Smooth muscle cell (in vitro differentiated cells): Measurements from ENCODE around the gene MRPL23. TPM values are rescaled to one million over a fixed set of nuclear protein-coding genes. Genes with fewer than 3 reads are reported as not detected.

Experiments
- DNase-seq: peaks from one replicate; lab custom pipeline; 2025; ENCODE audit not compliant: unreplicated experiment; lab: John Stamatoyannopoulos, UW
- H2AFZ ChIP-seq: fragments of 200-600 bp; sonication (generic); 2 replicates; pipeline ENCODE4 v1.6.0; 2016; ENCODE audit warnings: antibody characterized with exemption, low read depth, mild to moderate bottlenecking
- H3F3A ChIP-seq: fragments of 200-600 bp; sonication (generic); 2 replicates; pipeline ENCODE4 v1.6.0; 2017; ENCODE audit warnings: antibody characterized with exemption, low read depth
- H3K27ac ChIP-seq: fragments of 200-600 bp; sonication (generic); 2 replicates; pipeline ENCODE4 v1.5.1; 2016; ENCODE audit warnings: low read depth, mild to moderate bottlenecking
- H3K27me3 ChIP-seq: fragments of 200-600 bp; sonication (generic); 2 replicates; pipeline ENCODE4 v1.6.1; 2016; ENCODE audit warnings: low read depth, mild to moderate bottlenecking
- H3K36me3 ChIP-seq: fragments of 200-600 bp; sonication (generic); 2 replicates; pipeline ENCODE4 v1.5.1; 2016; ENCODE audit warnings: low read depth
- H3K4me1 ChIP-seq: fragments of 200-600 bp; sonication (generic); 2 replicates; pipeline ENCODE4 v1.5.1; 2016; ENCODE audit warnings: low read depth
- H3K4me2 ChIP-seq: fragments of 200-600 bp; sonication (generic); 2 replicates; pipeline ENCODE4 v1.6.0; 2016; ENCODE audit warnings: mild to moderate bottlenecking
- H3K4me3 ChIP-seq: fragments of 200-600 bp; sonication (generic); 2 replicates; pipeline ENCODE4 v1.5.1; 2016; ENCODE audit warnings: mild to moderate bottlenecking
- H3K79me2 ChIP-seq: fragments of 200-600 bp; sonication (generic); 2 replicates; pipeline ENCODE4 v1.6.0; 2016; ENCODE audit warnings: low read depth, mild to moderate bottlenecking
- H3K9ac ChIP-seq: fragments of 200-600 bp; sonication (generic); 2 replicates; pipeline ENCODE4 v1.6.0; 2016; ENCODE audit warnings: low read depth
- H3K9me3 ChIP-seq: fragments of 200-600 bp; sonication (generic); replicated peaks from 2 replicates; pipeline ENCODE4 v1.5.1; 2016; ENCODE audit warnings: low read depth
- H4K20me1 ChIP-seq: fragments of 200-600 bp; sonication (generic); 2 replicates; pipeline ENCODE4 v1.6.0; 2016; ENCODE audit warnings: low read depth
- CTCF ChIP-seq: fragments of 200-600 bp; sonication (generic); IDR thresholded peaks from 2 replicates; pipeline ENCODE4 v1.5.1; 2017; ENCODE audit warnings: borderline replicate concordance, mild to moderate bottlenecking, antibody characterized with exemption; ENCODE audit not compliant: insufficient read depth, poor library complexity, severe bottlenecking
- WGBS: methylation state at CpG from one replicate; pipeline ENCODE4 v1.1.7; 2016; ENCODE audit warnings: low lambda C conversion rate; 5-methylcytosine and 5-hydroxymethylcytosine counted together
- polyA plus RNA-seq: library from polyadenylated mRNA; unstranded; fragments of >200 nt; fragmentation: Nextera tagmentation; extraction: Ambion mirVana; gene quantifications from 2 replicates; pipeline ENCODE4 v1.2.1, GENCODE V29; 2016
- total RNA-seq: library from RNA; depleted of rRNA; stranded (reverse); fragments of >200 nt; gene quantifications from 2 replicates; pipeline ENCODE4 v1.2.3, GENCODE V29; 2014

MRPL23 gene
- total and polyA plus RNA-seq, 2 experiments from 2014 or later = 38.8 to 51.6 TPM

GRCh38 chr11:1936072-1936780, 10.9 kb upstream of the MRPL23 start:
- no peaks in the 10 kb centered on the region for H3K4me1 ChIP-seq
- no peaks in the 10 kb centered on the region for H3K36me3 ChIP-seq
- no peaks in the 10 kb centered on the region for H4K20me1 ChIP-seq
- WGBS = 95% methylated on average over 33 of the region's 34 CpGs
- H3K4me2 ChIP-seq = no peak overlapping the region
- no peak overlapping the region for H3K9ac ChIP-seq
- no peak for DNase-seq
- no peaks in the 10 kb centered on the region for H3K79me2 ChIP-seq
- H2AFZ ChIP-seq = no peak overlapping the region
- no peaks in the 10 kb centered on the region for H3K27me3 ChIP-seq
- TF ChIP-seq CTCF = no peak
- no peak overlapping the region for H3K27ac ChIP-seq
- H3F3A ChIP-seq = no peaks in the 10 kb centered on the region
- H3K4me3 ChIP-seq = no peak overlapping the region
- no peaks in the 10 kb centered on the region for H3K9me3 ChIP-seq

- Histone ChIP-seq H3K9me3 (no peaks in the 10 kb centered on the region), H3K4me3 (no peak overlapping the region), H3K4me2 (no peak overlapping the region), H3K27me3 (no peaks in the 10 kb centered on the region), H3F3A (no peaks in the 10 kb centered on the region), H3K79me2 (no peaks in the 10 kb centered on the region), H3K4me1 (no peaks in the 10 kb centered on the region), H4K20me1 (no peaks in the 10 kb centered on the region), H3K36me3 (no peaks in the 10 kb centered on the region), H3K9ac (no peak overlapping the region), H3K27ac (no peak overlapping the region), H2AFZ (no peak overlapping the region)
- 87% methylated on average over 30 of the region's 34 CpGs for WGBS
- no peak for TF ChIP-seq CTCF
- no peak for DNase-seq
These were observed 10.1 kb upstream of the MRPL23 start for GRCh38 chr11:1936781-1937615.

GRCh38 chr11:1937616-1938342, 9.4 kb upstream of the MRPL23 start:
- WGBS = 84% methylated on average over 30 of the region's 35 CpGs
- Histone ChIP-seq H3K9ac (no peak overlapping the region), H3K36me3 (no peaks in the 10 kb centered on the region), H3K4me1 (no peaks in the 10 kb centered on the region), H3K4me2 (no peak overlapping the region), H3K9me3 (no peaks in the 10 kb centered on the region), H3F3A (no peaks in the 10 kb centered on the region), H3K79me2 (no peaks in the 10 kb centered on the region), H3K27me3 (no peaks in the 10 kb centered on the region), H3K27ac (no peak overlapping the region), H3K4me3 (no peak overlapping the region), H4K20me1 (no peaks in the 10 kb centered on the region), H2AFZ (no peak overlapping the region)
- no peak for DNase-seq
- no peak for TF ChIP-seq CTCF
